ENCODE data around the gene ANKFN1. TPM values are rescaled to one million over a fixed set of nuclear protein-coding genes. Genes with fewer than 3 reads are reported as not detected.

The ANKFN1 gene
- total and polyA plus RNA-seq, 10 of the 15 experiments (the other 5 are each of a cell fraction or from before 2014, with no cell fraction given) = 0.19 TPM; not detected in 9

GRCh38 chr17:56289321-56289720 is 136.0 kb downstream of the ANKFN1 start:
- ChIA-PET SMC1A (ENCODE audit: uncharacterized antibody, unreplicated experiment) (no interaction called here), RAD21 (ENCODE audit: unreplicated experiment) (no interaction called here), CTCF (no interaction called here), POLR2A (no interaction called here)
- no peaks in the 10 kb centered on the region for H3K36me3 ChIP-seq (ENCODE audit: control insufficient read depth in 2 of 2, insufficient read depth in 2 of 2, low read length in 1 of 2)
- H3K27me3 ChIP-seq (replicated peaks in 1 of 2; ENCODE audit: control insufficient read depth in 2 of 2, insufficient read depth in 2 of 2, low read length in 1 of 2) = no peaks in the 10 kb centered on the region
- no TSS peak for BruUV-seq (replicated peaks)
- H3K79me2 ChIP-seq (ENCODE audit: control insufficient read depth, insufficient read depth, low read length) = no peaks in the 10 kb centered on the region
- no peak overlapping the region for H3K27ac ChIP-seq (ENCODE audit: control insufficient read depth, insufficient read depth)
- FAIRE-seq (no peak), DNase-seq (ENCODE audit: low read depth, low spot score) (no peak), ATAC-seq (no peak)
- no peaks in the 10 kb centered on the region for H3K9me3 ChIP-seq (replicated peaks; ENCODE audit: control insufficient read depth, insufficient read depth, low read length)
- TF ChIP-seq SMARCA5 (IDR thresholded peaks at IDR 0.05) = no peak
- TF ChIP-seq ATF3 (IDR thresholded peaks at IDR 0.05; ENCODE audit: borderline replicate concordance, extremely low read depth, low read depth, low read length) = no peak
- no peak for TF ChIP-seq MXI1 (IDR thresholded peaks at IDR 0.05; ENCODE audit: low read depth, low read length)
- no peak for TF ChIP-seq CTCF (IDR thresholded peaks at IDR 0.05 in 2 of 3, conservative IDR thresholded peaks at IDR 0.05 in 1 of 3; ENCODE audit: control insufficient read depth in 2 of 3, extremely low read depth in 1 of 3, insufficient read depth in 1 of 3, low read depth in 3 of 3, low read length in 3 of 3)
- TF ChIP-seq BCL3 (IDR thresholded peaks at IDR 0.05; ENCODE audit: borderline replicate concordance, insufficient read depth, low read depth, low read length, poor library complexity, severe bottlenecking) = no peak
- no peak for TF ChIP-seq SREBF1 (IDR thresholded peaks at IDR 0.05; ENCODE audit: low read length)
- no peak for TF ChIP-seq SIX5 (IDR thresholded peaks at IDR 0.05; ENCODE audit: low read depth, low read length, severe bottlenecking)
- TF ChIP-seq IRF3 (IDR thresholded peaks at IDR 0.05) = no peak
- no peak for TF ChIP-seq NR2F1 (conservative IDR thresholded peaks at IDR 0.05)
- no peak for TF ChIP-seq SUPT20H (IDR thresholded peaks at IDR 0.05; ENCODE audit: borderline replicate concordance, control insufficient read depth, low read depth, low read length)
- TF ChIP-seq, protein P1, sequence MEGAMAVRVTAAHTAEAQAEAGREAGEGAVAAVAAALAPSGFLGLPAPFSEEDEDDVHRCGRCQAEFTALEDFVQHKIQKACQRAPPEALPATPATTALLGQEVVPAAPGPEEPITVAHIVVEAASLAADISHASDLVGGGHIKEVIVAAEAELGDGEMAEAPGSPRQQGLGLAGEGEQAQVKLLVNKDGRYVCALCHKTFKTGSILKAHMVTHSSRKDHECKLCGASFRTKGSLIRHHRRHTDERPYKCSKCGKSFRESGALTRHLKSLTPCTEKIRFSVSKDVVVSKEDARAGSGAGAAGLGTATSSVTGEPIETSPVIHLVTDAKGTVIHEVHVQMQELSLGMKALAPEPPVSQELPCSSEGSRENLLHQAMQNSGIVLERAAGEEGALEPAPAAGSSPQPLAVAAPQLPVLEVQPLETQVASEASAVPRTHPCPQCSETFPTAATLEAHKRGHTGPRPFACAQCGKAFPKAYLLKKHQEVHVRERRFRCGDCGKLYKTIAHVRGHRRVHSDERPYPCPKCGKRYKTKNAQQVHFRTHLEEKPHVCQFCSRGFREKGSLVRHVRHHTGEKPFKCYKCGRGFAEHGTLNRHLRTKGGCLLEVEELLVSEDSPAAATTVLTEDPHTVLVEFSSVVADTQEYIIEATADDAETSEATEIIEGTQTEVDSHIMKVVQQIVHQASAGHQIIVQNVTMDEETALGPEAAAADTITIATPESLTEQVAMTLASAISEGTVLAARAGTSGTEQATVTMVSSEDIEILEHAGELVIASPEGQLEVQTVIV (IDR thresholded peaks at IDR 0.05; ENCODE audit: borderline replicate concordance, partially characterized antibody) = no peak
- no peak for TF ChIP-seq NFIC (IDR thresholded peaks at IDR 0.05; ENCODE audit: low read depth, low read length)
- no peak for TF ChIP-seq NFYB (IDR thresholded peaks at IDR 0.05; ENCODE audit: insufficient read depth, low read depth, low read length)
- no peak for TF ChIP-seq SREBF2 (IDR thresholded peaks at IDR 0.05; ENCODE audit: low read length)
- in situ Hi-C loops (cut with MboI) = no loop called here
- H3K4me2 ChIP-seq (ENCODE audit: control insufficient read depth, insufficient read depth) = no peak overlapping the region
- H3K4me1 ChIP-seq (ENCODE audit: control insufficient read depth, insufficient read depth, low read length) = no peaks in the 10 kb centered on the region
- no peak overlapping the region for H3K9ac ChIP-seq (ENCODE audit: control insufficient read depth, insufficient read depth, low read length)
- WGBS (ENCODE audit: insufficient coverage, insufficient replicate concordance, low lambda C conversion rate, missing lambda C conversion rate) = 11% methylated on average over 6 of the region's 6 CpGs
- intact Hi-C loops (cut with micrococcal nuclease; ENCODE audit: unreplicated experiment) = no loop called here
- no peak overlapping the region for H2AFZ ChIP-seq (ENCODE audit: control insufficient read depth, low read depth, low read length)
- H4K20me1 ChIP-seq (ENCODE audit: control insufficient read depth, insufficient read depth) = no peaks in the 10 kb centered on the region
- H3K4me3 ChIP-seq = no peak overlapping the region
